ENCODE results near the gene KCMF1.
A peak's percentile ranks its signal among the peaks of the same experiment; 100 is the strongest.

DNA sequence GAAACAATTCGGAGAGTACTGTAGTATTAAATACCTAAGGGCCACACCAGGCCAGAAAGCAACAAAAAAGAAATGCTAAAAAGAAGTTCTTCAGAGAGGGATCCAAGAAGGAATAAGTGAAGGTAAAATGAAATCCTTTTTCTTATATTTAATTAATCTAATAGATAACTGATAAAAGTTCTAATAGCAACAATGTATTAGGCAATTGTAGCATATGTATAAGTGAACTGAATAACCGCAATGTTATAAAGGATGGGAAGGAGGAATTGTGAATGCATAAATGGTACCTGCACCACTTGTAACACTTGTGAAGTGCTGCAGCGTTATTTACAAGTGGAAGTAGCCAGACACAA, 43.7 kb upstream of the KCMF1 start:
- TF ChIP-seq, protein P1, sequence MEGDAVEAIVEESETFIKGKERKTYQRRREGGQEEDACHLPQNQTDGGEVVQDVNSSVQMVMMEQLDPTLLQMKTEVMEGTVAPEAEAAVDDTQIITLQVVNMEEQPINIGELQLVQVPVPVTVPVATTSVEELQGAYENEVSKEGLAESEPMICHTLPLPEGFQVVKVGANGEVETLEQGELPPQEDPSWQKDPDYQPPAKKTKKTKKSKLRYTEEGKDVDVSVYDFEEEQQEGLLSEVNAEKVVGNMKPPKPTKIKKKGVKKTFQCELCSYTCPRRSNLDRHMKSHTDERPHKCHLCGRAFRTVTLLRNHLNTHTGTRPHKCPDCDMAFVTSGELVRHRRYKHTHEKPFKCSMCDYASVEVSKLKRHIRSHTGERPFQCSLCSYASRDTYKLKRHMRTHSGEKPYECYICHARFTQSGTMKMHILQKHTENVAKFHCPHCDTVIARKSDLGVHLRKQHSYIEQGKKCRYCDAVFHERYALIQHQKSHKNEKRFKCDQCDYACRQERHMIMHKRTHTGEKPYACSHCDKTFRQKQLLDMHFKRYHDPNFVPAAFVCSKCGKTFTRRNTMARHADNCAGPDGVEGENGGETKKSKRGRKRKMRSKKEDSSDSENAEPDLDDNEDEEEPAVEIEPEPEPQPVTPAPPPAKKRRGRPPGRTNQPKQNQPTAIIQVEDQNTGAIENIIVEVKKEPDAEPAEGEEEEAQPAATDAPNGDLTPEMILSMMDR (IDR thresholded peaks at IDR 0.05) = peak in 1 of 12 donors; percentile 10
- TF ChIP-seq POLR2A (IDR thresholded peaks at IDR 0.05) = no peak

All from heart left ventricle (tissue), 13 donors.